ENCODE data around the gene ATG10.

DNA sequence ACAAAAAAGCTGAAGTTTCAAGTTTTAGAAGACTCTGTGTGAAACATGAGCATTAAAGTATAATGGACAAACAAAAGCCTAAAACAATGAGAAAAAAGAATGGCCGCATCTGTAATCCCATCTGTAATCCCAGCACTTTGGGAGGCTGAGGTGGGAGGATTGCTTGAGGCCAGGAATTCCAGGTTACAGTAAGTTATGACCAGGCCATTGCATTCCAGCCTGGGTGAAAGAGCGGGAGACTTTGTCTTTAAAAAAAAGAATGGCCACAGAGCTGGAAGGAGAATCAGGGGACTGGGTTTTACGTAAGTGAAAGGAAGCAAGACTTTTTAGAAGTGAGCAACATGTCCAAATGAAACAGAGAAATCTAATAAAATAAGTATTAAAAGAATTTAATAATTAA is 2.6 kb upstream of the ATG10 start:
- TF ChIP-seq, protein P1, sequence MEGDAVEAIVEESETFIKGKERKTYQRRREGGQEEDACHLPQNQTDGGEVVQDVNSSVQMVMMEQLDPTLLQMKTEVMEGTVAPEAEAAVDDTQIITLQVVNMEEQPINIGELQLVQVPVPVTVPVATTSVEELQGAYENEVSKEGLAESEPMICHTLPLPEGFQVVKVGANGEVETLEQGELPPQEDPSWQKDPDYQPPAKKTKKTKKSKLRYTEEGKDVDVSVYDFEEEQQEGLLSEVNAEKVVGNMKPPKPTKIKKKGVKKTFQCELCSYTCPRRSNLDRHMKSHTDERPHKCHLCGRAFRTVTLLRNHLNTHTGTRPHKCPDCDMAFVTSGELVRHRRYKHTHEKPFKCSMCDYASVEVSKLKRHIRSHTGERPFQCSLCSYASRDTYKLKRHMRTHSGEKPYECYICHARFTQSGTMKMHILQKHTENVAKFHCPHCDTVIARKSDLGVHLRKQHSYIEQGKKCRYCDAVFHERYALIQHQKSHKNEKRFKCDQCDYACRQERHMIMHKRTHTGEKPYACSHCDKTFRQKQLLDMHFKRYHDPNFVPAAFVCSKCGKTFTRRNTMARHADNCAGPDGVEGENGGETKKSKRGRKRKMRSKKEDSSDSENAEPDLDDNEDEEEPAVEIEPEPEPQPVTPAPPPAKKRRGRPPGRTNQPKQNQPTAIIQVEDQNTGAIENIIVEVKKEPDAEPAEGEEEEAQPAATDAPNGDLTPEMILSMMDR (IDR thresholded peaks at IDR 0.05) = no peak
- TF ChIP-seq POLR2A (IDR thresholded peaks at IDR 0.05) = no peak

Measured in heart left ventricle (tissue), 13 donors.